NCI-H2081 (cell line): ENCODE measurements around the gene ZNF746.

Source experiments
- DNase-seq, 2 experiments: peaks; one replicate each; lab custom pipeline; 2025; lab: John Stamatoyannopoulos, UW

The ZNF746 gene

DNA sequence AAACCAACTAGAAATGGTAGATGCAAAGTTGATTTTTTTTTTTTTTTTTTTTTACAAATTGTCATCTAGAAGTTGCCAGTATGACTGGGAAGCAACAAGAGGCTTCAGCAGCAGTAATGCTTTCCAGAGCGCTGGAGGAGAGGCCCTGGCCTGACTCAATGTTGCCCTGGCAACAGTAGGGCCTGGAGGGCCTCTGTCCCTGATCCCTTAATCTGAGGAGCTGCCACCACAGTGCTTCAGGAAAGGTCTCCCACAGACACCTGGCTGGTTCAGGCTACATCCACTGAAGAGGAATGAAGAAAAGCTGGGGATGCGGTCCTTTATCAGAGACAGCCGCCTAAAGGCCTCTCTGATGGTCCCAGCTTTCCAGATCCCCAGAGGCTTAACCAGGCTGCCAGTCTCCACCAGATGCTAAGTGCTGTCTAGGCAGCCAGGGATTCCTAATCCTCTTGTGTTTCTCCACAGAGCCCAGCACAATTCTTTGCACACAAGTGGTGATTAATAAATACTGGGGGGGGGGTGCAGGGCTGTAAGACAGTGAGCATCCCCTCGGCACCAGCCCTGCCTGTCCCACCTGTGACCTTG, 70.4 kb downstream of the ZNF746 start:
- DNase-seq, result no peak

DNA sequence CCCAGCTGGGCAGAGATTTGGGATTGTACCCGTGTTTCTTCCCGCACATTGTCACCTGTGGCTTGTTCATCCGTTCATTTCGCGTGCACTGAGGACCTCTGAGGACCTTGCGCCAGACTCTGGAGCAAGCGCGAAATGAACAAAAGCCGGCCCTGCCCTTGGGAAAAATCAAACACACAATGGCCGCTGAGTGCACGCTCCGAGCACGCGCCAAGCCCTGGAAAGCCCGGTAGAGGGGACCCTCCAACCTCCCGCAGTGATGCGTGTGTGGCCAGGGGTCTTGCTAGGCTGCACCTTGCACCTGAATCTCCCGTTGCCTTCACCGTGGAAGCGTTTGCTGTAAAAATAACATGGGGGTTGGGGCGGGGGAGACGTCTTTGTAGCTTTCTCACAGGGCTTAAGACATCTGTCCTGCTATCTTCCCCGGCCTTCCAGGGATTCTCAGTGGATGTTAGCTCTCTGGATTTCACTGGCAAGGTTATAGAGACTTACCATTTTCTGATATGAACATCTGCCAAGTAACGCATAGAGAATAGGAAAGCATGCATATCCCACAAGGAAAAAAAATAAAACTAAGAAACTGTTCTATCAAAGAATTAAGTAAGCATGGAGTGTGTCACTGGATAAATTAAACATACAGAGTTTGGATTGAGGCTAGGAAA, 74.0 kb downstream of the ZNF746 start:
- DNase-seq, result no peak

DNA sequence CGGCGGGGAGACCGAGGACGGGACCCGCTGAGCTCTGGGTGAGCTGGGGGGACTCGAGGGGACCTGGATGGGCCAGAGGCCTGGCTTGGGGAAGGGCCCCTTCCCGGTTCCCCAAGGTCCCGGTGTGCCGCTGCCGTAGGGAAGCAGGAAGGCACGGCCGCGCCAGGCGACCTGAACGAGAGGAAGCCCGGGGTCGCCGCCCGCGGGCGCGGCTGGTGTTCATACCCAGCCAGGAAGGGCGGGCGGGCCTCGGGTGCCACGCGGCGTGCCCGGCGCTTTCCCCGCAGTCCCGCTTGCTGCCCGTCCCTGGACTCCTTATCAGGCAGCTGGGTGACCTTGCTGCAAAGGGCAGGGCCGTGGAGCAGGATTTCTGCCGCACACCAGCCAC, 74.7 kb downstream of the ZNF746 start:
- DNase-seq, result no peak
